Activated CD4-positive, alpha-beta T cell treated with anti-CD3 and anti-CD28 coated beads for 36 hours (primary cell): ENCODE measurements around the gene SCP2. TPM values are rescaled to one million over a fixed set of nuclear protein-coding genes. Genes with fewer than 3 reads are reported as not detected.
A peak's percentile ranks its signal among the peaks of the same experiment; 100 is the strongest.
"Not testable (repeated sequence)": the region's sequence is repeated elsewhere in the genome, so short reads cannot be mapped to it uniquely, and the experiment has no call there.

ENCODE experiments used
- ATAC-seq: fragments of 200-7000 bp; cut with Tn5 transposase; one replicate; pipeline ENCODE4 v1.10.0; 2021; ENCODE audit warnings: mild to moderate bottlenecking, moderate library complexity
- CTCF ChIA-PET: fragments of 350-600 bp; sonication (Branson Sonifier 250); formaldehyde crosslinking; loops from one replicate; lab custom pipeline; 2021; ENCODE audit warnings: antibody characterized with exemption; lab: Charles Lee
- POLR2A ChIA-PET: fragments of 350-600 bp; sonication (Branson Sonifier 250); formaldehyde crosslinking; loops from one replicate; lab custom pipeline; 2021; ENCODE audit warnings: antibody characterized with exemption, inconsistent platforms; lab: Charles Lee
- DNase-seq: peaks from one replicate; pipeline ENCODE4 v3.0.0-alpha.2; 2020
- H3K27ac Mint-ChIP-seq: one replicate; pipeline ENCODE4 v1.8.0; 2021; ENCODE audit warnings: mixed read lengths
- H3K27me3 Mint-ChIP-seq: one replicate; pipeline ENCODE4 v1.8.0; 2021; ENCODE audit warnings: mixed read lengths
- H3K36me3 Mint-ChIP-seq: one replicate; pipeline ENCODE4 v1.8.0; 2021; ENCODE audit warnings: low read depth, mixed read lengths
- H3K4me1 Mint-ChIP-seq: one replicate; pipeline ENCODE4 v1.8.0; 2021; ENCODE audit warnings: mixed read lengths
- H3K4me3 Mint-ChIP-seq: one replicate; pipeline ENCODE4 v1.8.0; 2021; ENCODE audit warnings: mild to moderate bottlenecking, moderate library complexity, mixed read lengths
- H3K9me3 Mint-ChIP-seq: one replicate; pipeline ENCODE4 v1.8.0; 2021; ENCODE audit warnings: low read depth, mixed read lengths
- intact Hi-C, 2 experiments: fragments of 100-400 bp; cut with DNase I in 1 of 2; cut with micrococcal nuclease in 1 of 2; formaldehyde crosslinking; loops; one replicate each; pipeline versions ENCODE4 v1.14.2 to v1.15.1; 2022 to 2024; cut with DNase I, micrococcal nuclease
- total RNA-seq, 2 experiments: library from RNA; stranded (reverse); gene quantifications; one replicate each; pipeline ENCODE4 v1.2.3, GENCODE V29; 2021

SCP2 gene
- total RNA-seq, 2 experiments from 2014 or later = 46.6 to 67.1 TPM

DNA sequence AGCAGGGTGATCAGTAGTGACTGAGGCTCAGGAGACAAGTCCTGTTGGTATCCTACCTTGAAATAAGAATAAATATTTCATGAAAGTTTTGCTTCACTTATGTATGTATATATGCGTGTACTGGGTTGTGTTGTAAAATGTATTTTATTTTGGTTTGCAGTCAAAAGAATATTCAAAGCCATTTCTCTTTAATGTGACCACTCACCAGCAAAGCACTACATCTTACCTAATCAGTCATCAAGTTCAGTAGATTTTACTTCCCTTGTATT, 11.0 kb downstream of the SCP2 start:
- H3K9me3 Mint-ChIP-seq = no peaks in the 10 kb centered on the region
- no peak overlapping the region for H3K4me3 Mint-ChIP-seq
- no peaks in the 10 kb centered on the region for H3K27me3 Mint-ChIP-seq
- intact Hi-C loops = no loop called here
- ATAC-seq (no peak), DNase-seq (no peak)
- no peak overlapping the region for H3K27ac Mint-ChIP-seq
- CTCF ChIA-PET = interaction anchor here (0.7 kb wide), 1 partner anchor 38 kb away, joined by 3 read pairs; no protein-coding TSS in a partner anchor
- POLR2A ChIA-PET = no interaction called here
- H3K4me1 Mint-ChIP-seq = peaks cover 4% of the 10 kb centered on the region
- H3K36me3 Mint-ChIP-seq = no peaks in the 10 kb centered on the region

DNA sequence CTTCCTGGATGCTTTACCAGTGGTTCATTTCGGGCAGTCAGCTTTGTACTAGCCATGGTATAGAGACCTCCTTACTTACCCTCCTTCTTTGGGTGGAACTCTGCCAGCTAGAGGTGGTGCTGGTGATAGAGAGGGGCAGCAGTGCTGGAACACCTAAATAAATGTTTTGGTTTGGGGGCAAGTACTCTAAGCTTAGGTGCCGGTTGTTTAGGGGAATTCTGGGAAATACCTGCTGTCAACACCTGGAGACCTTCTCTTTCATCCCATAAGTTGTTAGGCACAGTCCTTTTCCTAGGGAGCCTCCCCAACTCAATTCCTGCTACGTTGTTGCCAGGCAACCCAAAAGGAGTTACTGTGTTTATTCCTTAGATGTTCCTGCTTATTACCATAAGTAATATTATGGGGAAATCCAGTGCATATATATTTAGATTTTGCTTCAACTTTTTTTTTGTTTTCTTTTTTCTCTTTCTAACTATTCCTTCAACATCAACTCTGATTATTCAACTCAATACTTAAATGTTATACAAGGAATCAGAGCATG, 16.9 kb downstream of the SCP2 start:
- ChIA-PET CTCF (no interaction called here), POLR2A (no interaction called here)
- ATAC-seq = no peak
- Mint-ChIP-seq H3K4me3 (no peak overlapping the region), H3K27ac (no peak overlapping the region), H3K4me1 (peaks cover 7% of the 10 kb centered on the region), H3K36me3 (peaks cover 7% of the 10 kb centered on the region), H3K9me3 (no peaks in the 10 kb centered on the region), H3K27me3 (no peaks in the 10 kb centered on the region)
- DNase-seq = no peak
- intact Hi-C loops = no loop called here

DNA sequence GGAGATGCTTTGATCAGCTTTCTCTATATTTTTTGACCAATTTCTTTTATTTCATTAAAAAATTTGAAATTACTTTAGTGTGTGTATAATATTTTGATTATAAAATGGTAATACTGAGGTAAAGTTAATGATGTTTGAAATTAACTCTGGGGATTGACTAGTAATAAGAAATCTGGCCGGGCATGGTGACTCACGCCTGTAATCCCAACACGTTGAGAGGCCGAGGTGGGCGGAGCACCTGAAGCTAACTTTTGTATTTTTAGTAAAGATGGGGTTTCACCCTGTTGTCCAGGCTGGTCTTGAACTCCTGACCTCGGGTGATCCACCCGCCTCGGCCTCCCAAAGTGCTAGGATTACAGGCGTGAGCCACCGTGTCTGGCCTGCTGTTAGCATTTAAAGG, 17.5 kb downstream of the SCP2 start:
- Mint-ChIP-seq H3K27me3 (no peaks in the 10 kb centered on the region), H3K36me3 (peaks cover 12% of the 10 kb centered on the region), H3K4me1 (peaks cover 7% of the 10 kb centered on the region), H3K9me3 (no peaks in the 10 kb centered on the region), H3K4me3 (no peak overlapping the region), H3K27ac (no peak overlapping the region)
- POLR2A ChIA-PET = no interaction called here
- no peak for DNase-seq
- CTCF ChIA-PET = interaction anchor here (0.5 kb wide), 1 partner anchor 298 kb away, joined by 4 read pairs; no protein-coding TSS in a partner anchor
- intact Hi-C loops = no loop called here
- no peak for ATAC-seq

DNA sequence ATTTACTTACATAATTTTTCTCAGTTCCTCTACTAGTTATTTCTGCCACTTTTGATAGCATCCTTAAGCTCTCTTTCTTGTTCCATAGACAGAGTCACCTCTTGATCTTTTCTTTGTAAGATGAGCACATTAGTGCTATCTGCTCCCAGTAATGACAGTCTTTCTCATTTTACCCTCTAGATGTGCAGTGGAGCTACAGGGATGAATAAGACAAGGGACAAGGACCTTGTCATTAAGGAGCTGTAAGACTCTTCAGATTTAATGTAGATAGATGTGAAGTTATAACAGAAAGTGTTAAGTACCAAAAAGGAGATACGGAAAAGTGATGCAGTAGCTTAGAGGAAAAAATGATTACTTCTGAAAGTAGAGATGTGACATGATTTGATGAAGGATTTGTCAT, 20.4 kb downstream of the SCP2 start:
- peaks cover 7% of the 10 kb centered on the region for H3K4me1 Mint-ChIP-seq

DNA sequence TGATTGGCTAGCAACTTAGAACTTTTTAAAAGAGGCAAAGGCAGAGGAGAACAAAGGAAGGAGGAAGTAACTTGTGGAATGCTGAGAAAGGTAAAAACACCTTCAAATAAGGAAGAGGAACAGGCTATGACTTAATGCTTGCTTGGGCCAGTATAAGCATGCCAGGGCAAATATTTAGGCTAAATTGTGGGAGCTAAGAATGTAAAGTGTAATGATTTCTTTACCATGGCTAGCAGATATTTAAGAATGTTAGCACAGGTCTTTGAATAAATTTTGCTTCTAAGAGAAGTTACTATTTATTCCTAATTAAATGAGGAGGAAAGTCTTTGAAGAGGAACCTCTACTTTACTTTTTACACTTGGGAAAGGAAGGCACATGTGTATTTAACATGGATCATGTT, 22.5 kb downstream of the SCP2 start:
- CTCF ChIA-PET, H3K4me3 Mint-ChIP-seq, H3K27me3 Mint-ChIP-seq, H3K27ac Mint-ChIP-seq, H3K4me1 Mint-ChIP-seq, intact Hi-C loops, ATAC-seq, H3K9me3 Mint-ChIP-seq, DNase-seq, POLR2A ChIA-PET: not testable (repeated sequence)
- H3K36me3 Mint-ChIP-seq = peaks cover 22% of the 10 kb centered on the region

More for the DNA sequence above, 20.4 kb downstream of the SCP2 start:
- Mint-ChIP-seq H3K36me3 (peaks cover 19% of the 10 kb centered on the region), H3K27ac (peak overlapping the region; percentile 43), H3K27me3 (no peaks in the 10 kb centered on the region), H3K4me3 (no peak overlapping the region), H3K9me3 (no peaks in the 10 kb centered on the region)
- intact Hi-C loops = no loop called here
- ChIA-PET CTCF (interaction anchor here (0.8 to 1.2 kb wide), 2 partner anchors 15 to 16 kb away, joined by 4 read pairs; no protein-coding TSS in a partner anchor), POLR2A (interaction anchor here (0.5 to 0.8 kb wide), 3 partner anchors 26 to 190 kb away, joined by 3 to 6 read pairs (median 3); partner anchors contain the start of gene ECHDC2)
- ATAC-seq (peak; percentile 93), DNase-seq (no peak)

DNA sequence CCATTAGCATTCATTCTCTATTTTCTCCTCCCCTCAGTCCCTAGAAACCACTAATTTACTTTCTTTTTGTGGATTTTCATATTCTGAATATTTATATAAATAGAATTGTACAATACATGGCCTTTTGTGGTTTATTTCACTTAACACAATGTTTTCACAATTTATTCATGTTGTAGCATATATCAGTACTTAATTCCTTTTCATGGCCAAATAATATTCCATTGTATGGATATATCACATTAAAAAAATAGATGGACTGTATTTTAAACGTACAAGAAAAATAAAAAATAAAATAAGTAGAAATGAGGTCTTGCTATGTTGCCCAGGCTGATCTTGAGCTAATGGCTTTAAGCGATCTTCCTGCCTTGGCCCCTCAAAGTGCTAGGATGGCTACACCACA, 25.0 kb downstream of the SCP2 start:
- no peak for DNase-seq
- no peak overlapping the region for H3K4me3 Mint-ChIP-seq
- H3K4me1 Mint-ChIP-seq = peaks cover 7% of the 10 kb centered on the region
- H3K27me3 Mint-ChIP-seq = no peaks in the 10 kb centered on the region
- ATAC-seq = no peak
- H3K36me3 Mint-ChIP-seq = peaks cover 20% of the 10 kb centered on the region
- CTCF ChIA-PET = no interaction called here
- no peak overlapping the region for H3K27ac Mint-ChIP-seq
- intact Hi-C loops = no loop called here
- no peaks in the 10 kb centered on the region for H3K9me3 Mint-ChIP-seq
- POLR2A ChIA-PET = no interaction called here

DNA sequence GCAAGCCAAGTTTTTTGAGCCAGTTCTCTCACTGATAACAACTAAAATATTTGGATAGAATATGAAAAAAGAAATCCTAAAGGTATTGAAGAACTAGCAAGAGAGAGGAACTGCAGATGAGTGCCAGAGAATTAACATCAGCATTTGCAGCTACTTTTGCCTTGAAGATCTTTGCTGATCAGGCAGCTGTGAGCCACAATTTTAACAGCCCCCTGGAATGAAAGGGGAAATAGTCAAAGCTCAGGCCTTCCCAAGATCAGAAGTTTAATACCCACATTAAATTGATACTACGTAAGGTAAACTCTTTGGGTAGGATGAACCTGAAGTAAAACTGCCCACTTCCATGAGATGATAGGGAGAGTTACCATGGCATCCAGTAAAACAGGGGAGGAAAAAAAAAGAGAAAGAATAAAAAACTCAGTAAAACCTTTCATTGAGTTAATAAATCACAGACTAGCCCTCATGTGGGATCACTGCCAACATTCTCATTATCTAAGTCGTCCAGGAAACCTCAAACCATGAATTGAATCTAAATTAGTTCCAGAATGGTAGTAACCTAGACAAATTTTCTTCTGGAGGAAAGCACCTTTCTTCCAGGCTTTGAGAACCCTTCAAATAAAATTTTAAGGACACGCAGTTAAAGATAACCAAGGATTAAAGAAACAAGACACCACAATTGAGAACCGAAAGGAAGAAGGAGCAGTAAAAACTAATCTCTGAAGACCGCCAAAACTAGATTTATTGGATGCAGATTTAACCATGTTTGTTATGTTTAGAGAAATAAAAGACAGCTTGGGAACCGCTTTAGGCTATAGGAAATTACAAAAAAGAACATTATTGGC, 28.3 kb downstream of the SCP2 start:
- no peak for DNase-seq
- Mint-ChIP-seq H3K9me3 (no peaks in the 10 kb centered on the region), H3K4me1 (no peaks in the 10 kb centered on the region), H3K27ac (no peak overlapping the region), H3K27me3 (no peaks in the 10 kb centered on the region), H3K36me3 (peaks cover 8% of the 10 kb centered on the region), H3K4me3 (no peak overlapping the region)
- intact Hi-C loops = no loop called here
- ChIA-PET CTCF (interaction anchor here (0.7 to 1.5 kb wide), 5 partner anchors 20 to 904 kb away, joined by 3 read pairs; partner anchors contain the start of gene ECHDC2), POLR2A (no interaction called here)
- ATAC-seq = no peak

DNA sequence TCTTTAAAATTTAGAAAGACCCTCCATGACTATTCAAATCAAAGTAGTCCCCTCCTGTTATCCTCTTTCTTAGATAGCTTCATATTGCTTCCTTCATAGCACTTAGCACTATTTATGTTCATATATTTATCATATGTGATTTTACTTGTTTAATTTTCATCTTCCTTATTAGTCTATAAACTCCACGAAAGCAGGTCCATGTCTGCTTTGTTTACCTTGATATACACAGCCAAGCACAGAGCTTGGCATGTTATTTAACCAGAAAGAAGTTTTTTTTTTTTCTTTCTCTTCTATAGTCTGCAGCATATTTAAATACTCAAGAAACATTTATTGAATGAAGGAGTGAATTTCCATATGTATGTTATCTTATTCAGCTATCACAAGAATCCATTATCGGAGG, 36.0 kb downstream of the SCP2 start:
- no peaks in the 10 kb centered on the region for H3K4me1 Mint-ChIP-seq
- peaks cover 11% of the 10 kb centered on the region for H3K36me3 Mint-ChIP-seq
- no peaks in the 10 kb centered on the region for H3K9me3 Mint-ChIP-seq
- ChIA-PET CTCF (interaction anchor here (1.5 kb wide), 1 partner anchor 15 kb away, joined by 4 read pairs; no protein-coding TSS in a partner anchor), POLR2A (no interaction called here)
- DNase-seq (no peak), ATAC-seq (no peak)
- H3K4me3 Mint-ChIP-seq = no peak overlapping the region
- no peaks in the 10 kb centered on the region for H3K27me3 Mint-ChIP-seq
- H3K27ac Mint-ChIP-seq = no peak overlapping the region
- intact Hi-C loops = no loop called here

DNA sequence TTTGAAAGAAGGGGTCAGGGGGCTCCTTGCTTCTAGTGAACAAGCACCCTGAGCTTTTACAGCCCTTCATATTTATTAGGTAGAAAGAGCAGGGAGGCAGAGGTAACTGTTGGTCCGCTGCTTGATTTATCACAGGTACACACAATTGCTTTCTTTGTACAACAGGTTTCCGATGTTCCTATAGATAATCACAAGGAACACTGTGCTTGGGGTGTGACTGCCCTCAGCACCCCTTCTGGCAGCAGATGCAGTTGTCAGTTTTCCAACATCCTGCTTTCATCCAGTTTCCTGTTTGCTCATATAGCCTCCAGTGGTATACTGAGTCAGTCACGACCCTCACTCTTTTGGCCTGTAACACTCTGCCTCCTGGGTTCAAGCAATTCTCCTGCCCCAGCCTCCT, 40.6 kb downstream of the SCP2 start:
- Mint-ChIP-seq H3K27me3 (no peaks in the 10 kb centered on the region), H3K36me3 (peaks cover 2% of the 10 kb centered on the region), H3K4me3 (no peak overlapping the region), H3K27ac (no peak overlapping the region), H3K4me1 (no peaks in the 10 kb centered on the region), H3K9me3 (no peaks in the 10 kb centered on the region)
- DNase-seq (no peak), ATAC-seq (no peak)
- intact Hi-C loops = no loop called here
- POLR2A ChIA-PET = no interaction called here
- CTCF ChIA-PET = interaction anchor here (0.6 kb wide), 1 partner anchor 96 kb away, joined by 3 read pairs; no protein-coding TSS in a partner anchor

DNA sequence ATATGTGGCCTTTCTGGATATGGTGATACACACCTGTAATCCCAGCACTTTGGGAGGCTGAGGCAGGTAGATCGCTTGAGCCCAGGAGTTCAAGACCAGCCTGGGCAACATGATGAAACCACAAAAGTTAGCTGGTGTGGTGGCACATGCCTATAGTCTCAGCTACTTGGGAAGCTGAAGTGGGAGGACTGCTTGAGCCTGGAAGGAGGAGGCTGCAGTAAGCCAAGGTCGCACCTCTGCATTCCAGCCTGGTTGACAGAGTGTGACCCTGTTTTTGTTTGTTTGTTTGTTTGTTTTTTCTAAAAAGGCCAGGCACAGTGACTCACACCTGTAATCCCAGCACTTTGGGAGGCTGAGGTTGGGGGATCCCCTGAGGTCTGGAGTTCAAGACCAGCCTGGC, 42.2 kb downstream of the SCP2 start:
- H3K4me3 Mint-ChIP-seq, ATAC-seq, H3K9me3 Mint-ChIP-seq, H3K4me1 Mint-ChIP-seq, H3K27me3 Mint-ChIP-seq, intact Hi-C loops, H3K27ac Mint-ChIP-seq, CTCF ChIA-PET, DNase-seq, H3K36me3 Mint-ChIP-seq, POLR2A ChIA-PET: not testable (repeated sequence)

DNA sequence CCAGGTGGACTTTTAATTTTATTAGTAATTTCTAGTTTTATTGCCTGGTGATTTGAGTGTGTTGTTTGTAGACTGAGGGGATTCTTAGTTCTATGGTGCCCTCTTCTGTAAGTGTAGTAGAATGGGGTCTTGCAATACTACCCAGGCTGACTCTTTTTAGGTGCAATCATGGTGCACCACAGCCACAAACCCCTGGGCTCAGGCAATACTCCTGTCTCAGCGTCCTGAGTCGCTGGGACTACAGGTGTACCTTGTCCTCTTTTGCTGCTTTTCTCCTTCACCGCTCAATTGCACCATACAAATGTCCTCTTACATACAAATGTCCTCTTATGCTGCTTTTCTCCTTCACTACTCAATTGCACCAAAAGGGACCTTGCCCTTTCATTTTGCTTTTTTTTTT, 43.1 kb downstream of the SCP2 start:
- no peak overlapping the region for H3K27ac Mint-ChIP-seq
- no peaks in the 10 kb centered on the region for H3K4me1 Mint-ChIP-seq
- no peaks in the 10 kb centered on the region for H3K27me3 Mint-ChIP-seq
- no peak for ATAC-seq
- CTCF ChIA-PET = no interaction called here
- POLR2A ChIA-PET = no interaction called here
- H3K4me3 Mint-ChIP-seq = no peak overlapping the region
- DNase-seq = peak; percentile 6
- peaks cover 2% of the 10 kb centered on the region for H3K36me3 Mint-ChIP-seq
- intact Hi-C loops = no loop called here
- H3K9me3 Mint-ChIP-seq = no peaks in the 10 kb centered on the region

DNA sequence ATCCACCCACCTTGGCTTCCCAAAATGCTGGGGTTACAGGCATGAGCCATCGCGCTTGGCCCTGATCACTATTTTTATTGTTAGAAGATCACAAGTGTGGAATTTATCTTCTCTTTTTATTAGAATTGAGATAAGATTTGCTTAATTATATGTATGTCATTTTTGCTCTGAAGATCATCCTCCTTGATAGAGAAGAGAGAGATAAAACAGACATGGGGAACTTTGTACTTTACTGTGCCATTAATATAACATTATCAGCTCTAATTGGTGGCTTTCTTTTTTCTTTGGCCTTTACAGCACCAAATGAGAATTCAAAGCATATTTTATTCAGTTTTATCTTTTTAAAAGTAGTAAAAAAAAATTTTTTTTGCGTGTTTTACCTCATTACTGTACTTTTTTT, 46.8 kb downstream of the SCP2 start:
- Mint-ChIP-seq H3K27me3 (no peaks in the 10 kb centered on the region), H3K27ac (no peak overlapping the region), H3K4me3 (no peak overlapping the region), H3K36me3 (peaks cover 6% of the 10 kb centered on the region), H3K4me1 (no peaks in the 10 kb centered on the region), H3K9me3 (no peaks in the 10 kb centered on the region)
- ATAC-seq (no peak), DNase-seq (no peak)
- intact Hi-C loops = no loop called here
- ChIA-PET CTCF (no interaction called here), POLR2A (no interaction called here)
